Activated naive CD4-positive, alpha-beta T cell treated with Interleukin-2 at 50 U/mL for 16 hours (primary cell): ENCODE results near the gene HECW1.

Experiments used
- DNase-seq: peaks from one replicate; pipeline ENCODE4 v3.0.0-alpha.2; 2020

Gene HECW1

DNA sequence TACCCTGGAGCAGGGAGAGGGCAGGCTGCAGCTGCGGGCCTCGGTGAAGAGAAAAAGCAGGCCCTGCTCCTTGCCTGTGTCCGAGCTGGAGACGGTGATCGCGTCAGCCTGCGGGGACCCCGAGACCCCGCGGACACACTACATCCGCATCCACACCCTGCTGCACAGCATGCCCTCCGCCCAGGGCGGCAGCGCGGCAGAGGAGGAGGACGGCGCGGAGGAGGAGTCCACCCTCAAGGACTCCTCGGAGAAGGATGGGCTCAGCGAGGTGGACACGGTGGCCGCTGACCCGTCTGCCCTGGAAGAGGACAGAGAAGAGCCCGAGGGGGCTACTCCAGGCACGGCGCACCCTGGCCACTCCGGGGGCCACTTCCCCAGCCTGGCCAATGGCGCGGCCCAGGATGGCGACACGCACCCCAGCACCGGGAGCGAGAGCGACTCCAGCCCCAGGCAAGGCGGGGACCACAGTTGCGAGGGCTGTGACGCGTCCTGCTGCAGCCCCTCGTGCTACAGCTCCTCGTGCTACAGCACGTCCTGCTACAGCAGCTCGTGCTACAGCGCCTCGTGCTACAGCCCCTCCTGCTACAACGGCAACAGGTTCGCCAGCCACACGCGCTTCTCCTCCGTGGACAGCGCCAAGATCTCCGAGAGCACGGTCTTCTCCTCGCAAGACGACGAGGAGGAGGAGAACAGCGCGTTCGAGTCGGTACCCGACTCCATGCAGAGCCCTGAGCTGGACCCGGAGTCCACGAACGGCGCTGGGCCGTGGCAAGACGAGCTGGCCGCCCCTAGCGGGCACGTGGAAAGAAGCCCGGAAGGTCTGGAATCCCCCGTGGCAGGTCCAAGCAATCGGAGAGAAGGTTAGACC lies 332.5 kb downstream of the HECW1 start:
- no peak for DNase-seq

DNA sequence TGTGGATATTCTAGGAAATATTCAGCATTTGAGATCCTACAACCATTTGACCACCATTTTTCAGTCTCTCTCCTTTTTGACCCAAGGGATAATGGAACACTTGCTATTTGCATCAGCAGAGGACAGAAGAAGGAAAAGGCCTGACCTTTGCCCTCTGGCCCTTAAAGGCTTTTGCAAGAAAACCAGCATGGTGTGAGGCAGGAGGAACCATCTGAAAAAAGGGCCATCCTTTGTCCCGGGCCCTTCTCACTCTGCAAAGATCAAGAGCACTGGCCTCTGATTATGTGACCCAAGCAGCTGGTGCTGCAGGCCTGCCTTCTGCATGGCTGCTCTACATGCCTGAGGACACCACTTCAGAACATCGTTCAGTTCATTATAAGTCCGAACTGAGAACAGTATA lies 337.1 kb downstream of the HECW1 start:
- DNase-seq, result no peak

DNA sequence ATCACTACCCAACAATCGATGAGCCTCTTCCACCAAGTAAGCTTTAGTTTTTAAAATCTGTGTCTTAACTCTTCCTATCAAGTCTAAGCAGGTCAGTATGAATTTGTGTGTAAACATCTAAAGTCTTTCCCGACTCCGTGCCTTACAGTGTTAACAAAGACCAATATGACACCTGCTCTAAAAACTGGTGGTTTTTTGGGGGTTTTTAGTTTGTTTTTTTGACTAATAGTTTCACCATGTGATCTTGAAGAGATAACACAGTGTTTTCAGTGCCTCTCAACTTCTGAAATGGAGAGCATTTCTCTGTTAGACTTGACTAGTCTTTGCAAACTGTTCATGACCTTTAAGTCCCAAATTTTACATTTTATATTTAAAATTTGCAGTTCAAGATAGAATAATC lies 338.4 kb downstream of the HECW1 start:
- DNase-seq, result no peak

DNA sequence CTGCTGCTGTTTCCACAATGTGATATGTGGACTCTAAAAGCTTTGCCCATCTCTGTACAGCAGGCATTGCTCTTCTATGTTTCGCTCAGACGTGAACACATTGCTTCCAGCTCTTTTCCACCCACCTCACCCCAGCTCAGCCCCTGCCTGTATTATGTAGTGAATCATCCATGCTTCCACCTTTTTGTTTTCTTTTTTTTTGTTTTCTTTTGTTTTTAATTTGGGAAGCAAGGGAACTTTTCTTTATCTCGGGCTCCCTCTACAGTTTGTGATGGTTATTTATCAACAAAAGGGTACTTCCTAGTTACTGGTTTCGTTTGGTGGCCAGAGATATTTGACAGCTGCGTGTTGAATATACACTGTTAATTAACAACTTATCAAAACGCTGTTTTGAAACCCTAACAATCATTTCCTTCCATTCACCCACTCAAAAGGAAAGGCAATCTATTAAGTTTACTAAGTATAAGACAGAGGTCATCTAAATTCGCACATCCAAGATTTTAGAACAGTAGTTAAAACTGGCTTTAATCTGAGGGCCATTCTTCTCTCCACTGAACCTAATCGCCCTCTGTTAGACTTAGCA lies 342.6 kb downstream of the HECW1 start:
- no peak for DNase-seq

DNA sequence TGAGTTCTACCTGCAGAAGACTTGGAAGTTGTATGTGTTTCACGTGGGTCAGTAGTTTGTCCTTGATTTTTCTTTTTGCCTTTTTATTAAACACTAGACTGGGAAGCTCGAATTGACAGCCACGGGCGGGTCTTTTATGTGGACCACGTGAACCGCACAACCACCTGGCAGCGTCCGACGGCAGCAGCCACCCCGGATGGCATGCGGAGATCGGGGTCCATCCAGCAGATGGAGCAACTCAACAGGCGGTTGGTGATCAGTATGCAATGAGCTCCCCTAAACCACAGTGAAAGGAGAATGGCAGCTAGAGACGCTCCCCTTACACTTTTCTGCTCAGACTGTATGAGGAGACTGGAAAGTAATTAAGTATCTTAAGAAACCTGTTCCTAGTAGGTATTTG lies 343.8 kb downstream of the HECW1 start:
- no peak for DNase-seq

DNA sequence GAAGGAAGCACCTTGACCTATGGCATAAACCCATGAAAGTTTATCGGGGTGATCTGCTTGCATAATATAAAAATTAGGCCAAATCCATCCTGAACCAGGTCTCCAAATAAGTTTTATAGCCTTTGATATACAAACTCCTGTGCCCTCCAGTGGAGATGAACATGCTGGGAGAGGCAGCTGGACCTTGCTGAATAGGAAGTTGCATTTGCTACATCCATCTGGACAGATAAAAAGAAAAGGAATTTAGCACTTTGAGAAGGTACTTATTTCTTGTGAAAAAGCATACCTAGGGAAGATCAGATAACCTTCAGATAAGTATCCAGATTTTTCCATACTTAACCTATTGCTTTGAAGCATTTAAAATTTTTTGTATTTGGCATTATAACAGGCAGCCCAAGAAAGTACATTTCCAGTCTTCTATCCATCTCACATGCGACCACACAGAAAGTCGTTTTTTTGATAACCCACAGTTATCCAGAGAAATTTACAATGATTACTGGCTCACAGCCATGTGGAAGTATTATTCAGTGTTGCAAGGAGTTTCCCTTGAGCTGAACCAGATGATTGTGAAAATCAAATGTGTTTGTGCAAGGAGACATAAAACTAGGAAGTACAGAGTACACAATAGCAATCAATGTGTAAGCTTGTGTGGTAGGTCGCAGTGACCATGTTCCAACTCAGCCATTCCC lies 346.0 kb downstream of the HECW1 start:
- DNase-seq, result no peak

DNA sequence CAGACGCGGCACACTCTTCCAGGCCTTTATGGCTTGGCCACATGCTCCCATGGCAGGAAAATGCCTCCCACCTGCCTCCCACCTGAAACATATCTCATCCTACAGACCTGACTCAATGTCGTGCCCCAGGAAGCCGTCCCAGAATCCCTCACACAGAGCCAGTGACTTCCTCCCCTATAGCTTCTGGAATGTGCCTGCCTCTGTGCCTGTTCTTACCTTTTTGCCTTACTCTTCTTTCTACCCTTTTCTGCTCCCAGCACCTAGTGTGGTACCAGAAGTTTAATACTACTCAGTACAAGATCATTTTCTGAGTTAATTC lies 346.5 kb downstream of the HECW1 start:
- DNase-seq, result no peak

DNA sequence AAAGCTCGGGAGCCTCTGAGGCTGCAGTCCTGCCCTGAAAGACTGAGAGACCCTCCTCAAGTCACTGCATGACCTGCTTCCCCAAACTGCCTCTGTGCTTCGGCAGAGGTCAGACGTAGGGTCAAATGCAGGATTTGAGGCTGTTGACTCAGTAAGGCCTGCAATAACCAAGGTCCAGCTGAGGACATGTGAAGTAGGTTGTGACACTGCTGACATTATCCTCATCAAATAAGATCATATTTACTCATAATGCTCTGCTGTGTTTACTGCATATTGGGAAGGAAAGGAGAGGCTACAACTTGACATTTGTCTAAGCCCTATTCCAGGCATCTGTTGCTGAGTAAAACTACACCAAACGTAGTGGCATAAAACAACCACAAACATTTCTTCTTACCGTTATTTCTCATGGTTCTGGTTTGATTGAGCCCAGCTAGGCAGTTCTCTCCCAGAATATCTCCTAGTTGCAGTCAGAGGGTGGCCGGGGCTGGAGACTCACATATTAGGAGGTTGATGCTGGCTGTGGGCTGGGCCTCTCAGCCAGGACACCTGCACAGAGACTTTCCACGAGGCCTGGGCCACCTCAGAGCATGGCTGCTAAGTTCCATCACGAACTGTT lies 348.4 kb downstream of the HECW1 start:
- no peak for DNase-seq

DNA sequence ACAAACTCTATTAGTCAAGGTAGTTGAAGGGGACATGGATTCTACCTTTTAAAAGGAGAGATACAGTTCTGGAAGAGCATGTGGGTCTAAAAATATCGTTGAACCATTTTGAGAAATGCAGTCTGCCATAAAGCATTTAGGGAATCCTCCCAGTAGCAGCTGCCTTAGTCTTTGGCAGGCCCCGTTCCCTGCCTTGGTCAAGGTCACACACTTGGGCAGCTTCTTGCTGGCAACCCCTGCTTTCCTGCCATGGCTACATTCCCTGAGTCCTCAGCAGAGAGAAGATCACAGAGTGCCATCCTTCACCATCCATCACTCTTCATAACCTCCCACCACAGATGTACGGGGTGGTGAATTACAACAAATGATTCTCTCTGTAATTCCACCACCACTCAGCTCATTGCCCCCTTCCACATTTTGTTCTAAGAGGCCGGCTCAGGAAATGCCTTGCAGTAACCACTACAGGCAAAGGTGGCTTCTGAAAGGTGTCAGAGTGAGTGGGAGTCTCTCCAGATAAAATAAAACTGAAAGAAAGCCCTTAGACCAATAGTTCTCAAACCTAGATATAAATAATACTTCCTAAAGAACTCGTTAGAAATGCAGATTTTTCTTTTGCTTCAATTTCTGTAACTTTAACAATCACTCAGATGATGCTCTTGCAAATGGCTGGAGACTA lies 349.0 kb downstream of the HECW1 start:
- DNase-seq, result no peak

DNA sequence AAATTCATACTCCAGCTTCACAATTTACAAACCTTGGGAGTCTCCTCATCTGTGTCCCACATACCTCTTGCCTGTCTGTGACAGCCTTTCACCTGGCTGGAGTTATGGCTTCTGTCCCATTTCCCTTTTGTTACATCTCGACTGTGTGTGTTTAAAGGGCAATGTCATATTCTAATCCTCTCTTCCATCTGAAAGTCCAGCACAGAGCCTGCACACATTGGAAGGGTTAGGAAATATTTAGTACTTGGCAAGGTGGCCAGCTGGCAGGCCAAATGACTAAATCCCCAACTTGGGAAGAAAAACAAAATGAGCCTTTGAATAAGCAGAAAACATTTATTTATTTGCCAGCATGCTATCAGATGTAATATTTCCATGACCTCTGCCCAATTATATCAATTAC lies 350.4 kb downstream of the HECW1 start:
- no peak for DNase-seq

DNA sequence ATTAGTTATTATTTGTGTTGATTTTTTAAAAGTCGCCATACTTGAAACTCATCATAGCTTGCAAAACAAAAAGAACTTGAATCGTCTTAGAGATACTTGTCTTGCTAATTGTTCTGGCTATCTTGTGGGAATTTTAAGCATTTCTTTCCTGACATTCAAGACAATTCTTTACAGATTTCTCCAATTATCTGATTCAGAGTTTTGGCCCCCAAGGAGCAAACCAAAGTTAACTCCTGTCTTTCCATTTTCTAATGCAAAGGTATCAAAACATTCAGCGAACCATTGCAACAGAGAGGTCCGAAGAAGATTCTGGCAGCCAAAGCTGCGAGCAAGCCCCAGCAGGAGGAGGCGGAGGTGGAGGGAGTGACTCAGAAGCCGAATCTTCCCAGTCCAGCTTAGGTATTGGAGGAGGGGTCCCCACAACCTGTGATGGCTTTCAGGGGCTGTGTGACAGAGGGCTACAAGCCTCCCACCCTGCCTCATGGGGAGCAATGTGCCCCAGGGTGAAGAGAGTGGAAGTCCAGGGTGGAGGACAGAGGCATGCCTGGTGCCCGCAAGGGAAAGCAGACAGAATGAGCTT lies 351.0 kb downstream of the HECW1 start:
- no peak for DNase-seq

DNA sequence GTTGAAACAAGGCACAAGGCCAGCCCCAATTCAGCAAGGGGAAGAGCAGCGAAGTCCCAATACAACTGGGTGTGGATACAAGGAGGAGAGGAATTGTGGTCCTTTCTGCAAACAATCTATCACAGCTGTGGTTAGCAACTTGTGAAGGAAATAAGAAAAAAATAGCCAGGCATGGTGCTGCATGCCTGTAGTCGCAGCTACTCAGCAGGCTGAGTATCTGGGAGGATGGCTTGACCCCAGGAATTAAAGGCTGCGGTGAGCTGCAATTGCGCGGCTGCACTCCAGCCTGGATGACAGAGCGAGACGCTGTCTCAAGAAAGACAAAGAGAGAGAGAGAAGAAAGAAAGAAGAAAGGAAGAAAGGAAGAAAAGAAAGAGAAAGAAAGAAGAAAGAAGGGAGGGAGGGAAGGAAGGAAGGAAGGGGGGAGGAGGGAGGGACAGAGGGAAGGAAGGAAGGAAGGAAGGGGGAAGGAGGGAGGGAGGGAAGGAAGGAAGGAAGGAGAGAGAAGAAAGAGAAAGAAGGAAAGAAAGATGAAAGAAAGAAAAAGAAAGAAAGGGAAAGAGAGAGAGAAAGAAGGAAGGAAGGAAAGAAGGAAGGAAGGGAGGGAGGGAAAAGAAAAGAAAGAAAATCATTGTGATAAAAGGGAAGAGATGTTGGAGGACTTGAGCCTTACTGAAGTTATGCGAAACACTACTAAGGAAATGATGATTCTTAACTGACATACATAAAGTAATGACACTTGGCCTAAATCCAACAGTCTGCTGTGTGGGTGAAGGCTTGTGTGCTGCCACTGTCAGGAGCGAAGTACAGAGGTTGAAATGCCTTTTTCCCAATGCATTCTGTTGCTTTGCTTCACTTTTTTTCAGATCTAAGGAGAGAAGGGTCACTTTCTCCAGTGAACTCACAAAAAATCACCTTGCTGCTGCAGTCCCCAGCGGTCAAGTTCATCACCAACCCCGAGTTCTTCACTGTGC lies 353.4 kb downstream of the HECW1 start:
- DNase-seq, result no peak

DNA sequence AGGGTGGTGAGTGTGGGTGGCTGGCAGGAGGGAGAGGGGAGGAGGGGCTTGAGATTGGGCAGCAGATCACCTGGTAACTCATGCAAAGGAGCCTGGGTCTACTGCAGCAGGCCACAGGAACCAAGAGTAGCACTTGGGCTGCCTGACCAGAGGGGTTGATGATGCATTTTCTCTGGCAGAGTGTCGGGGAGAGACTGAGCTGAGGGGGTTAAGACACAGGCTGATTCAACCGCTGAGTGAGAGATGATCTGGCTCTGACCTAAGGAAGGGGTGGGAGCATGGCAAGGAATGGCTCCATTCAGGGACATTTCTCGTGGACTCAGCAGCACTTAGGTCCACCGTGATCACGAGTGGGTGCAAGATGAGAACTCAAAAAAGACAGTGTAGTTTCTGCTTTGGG lies 355.0 kb downstream of the HECW1 start:
- no peak for DNase-seq

DNA sequence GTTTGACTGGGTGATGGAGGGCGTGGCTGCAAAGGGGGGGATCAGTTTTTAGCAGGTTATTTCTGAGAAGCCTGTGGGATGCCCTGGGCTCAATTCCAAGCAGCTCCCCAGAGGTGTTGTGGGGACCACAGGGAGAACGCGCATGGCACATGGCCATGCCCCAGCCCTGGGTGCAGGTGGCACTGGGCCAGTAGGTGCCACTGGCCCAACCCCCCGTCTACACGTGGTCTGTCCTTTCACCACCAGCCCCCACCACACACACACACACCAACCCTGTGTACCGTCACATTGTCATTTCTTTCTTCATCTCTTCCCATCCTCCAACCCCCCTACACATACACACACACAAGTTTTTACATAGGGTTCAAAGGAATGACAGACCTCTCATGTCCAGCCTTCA lies 355.4 kb downstream of the HECW1 start:
- no peak for DNase-seq

DNA sequence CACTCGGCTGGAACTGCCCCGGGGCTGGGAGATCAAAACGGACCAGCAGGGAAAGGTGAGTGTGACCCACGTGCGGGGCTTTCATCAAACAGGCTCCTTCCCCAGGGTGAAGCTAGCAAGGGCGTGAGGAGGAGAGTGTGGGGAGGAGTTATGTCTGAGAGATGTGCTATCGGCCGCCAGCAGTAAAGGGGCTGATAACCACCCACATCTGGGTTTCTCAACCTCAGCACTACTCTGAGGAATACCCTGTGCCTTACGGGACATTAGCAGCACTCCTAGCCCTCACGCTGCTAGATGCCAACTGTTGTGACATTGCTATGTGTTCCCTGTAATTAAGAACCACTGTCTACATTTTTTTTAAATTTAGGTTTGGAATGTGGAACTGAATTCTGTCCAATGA lies 356.6 kb downstream of the HECW1 start:
- no peak for DNase-seq

DNA sequence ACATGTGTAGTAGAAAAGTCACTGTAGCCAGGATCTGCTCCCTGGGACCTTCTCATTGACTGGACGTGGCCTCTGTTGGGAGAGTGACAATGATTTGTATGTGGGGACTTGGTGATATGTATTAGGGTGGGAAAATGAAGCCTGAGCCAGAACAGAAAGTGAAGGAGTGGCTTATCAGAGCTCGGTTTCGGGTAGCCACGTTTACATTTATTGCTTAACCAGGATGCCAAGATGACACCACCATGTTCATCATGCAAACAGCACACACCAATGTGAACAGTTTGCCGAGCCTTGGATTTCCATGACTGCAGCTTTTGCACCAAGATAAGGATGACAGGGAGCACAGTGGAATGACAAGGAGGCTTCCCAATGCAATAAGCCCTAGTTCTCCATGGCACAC lies 357.7 kb downstream of the HECW1 start:
- DNase-seq, result no peak

DNA sequence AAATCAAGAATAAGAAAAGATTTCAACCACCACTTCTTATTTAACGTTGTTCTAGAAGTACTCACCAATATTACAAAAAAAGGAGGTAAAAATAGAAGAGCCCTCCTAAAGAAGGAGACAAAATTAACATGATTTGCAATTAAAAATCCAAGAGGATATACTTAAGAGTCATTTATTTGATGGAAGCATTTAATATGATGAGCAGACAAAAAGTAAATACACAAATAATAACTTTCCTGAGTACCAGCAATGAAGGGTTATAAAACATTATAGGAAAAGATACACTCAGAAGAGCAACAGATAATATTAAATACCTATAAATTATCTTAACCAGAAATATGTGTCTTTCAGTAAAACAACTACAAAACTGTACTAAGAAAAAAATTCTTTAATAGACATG lies 363.5 kb downstream of the HECW1 start:
- DNase-seq, result no peak

DNA sequence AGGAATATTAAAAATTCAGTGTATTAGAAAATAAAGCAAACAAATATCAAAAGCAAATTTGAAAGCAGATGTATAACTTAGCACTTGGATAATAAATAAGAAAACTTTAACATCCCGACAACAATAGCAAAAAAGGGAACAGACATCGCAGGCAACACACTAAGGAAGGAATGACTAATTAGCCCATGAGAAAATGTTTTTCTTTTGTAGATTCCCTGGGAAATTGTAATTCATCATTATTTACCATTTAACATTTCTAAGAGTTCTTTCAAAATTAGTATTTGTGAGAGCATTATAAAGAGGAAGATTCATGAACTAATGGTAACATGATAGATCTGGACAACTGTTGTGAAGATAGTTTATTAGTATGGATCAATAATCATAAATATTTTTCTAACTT lies 364.4 kb downstream of the HECW1 start:
- DNase-seq, result no peak

DNA sequence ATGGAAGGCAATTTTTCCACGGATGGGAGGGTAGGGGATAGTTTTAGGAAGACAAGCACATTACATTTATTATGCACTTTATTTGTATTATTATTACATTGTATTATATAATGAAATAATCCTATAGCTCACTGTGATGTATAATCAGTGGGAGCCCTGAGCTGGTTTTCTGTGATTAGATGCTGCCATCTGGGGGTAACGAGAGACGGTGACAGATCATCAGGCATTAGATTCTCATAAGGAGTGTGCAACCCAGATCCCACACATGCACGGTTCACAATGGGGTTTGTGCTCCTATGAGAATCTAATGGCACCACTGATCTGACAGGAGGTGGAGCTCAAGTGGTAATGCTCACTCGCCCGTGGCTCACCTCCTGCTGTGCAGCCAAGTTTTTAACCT lies 366.6 kb downstream of the HECW1 start:
- no peak for DNase-seq

DNA sequence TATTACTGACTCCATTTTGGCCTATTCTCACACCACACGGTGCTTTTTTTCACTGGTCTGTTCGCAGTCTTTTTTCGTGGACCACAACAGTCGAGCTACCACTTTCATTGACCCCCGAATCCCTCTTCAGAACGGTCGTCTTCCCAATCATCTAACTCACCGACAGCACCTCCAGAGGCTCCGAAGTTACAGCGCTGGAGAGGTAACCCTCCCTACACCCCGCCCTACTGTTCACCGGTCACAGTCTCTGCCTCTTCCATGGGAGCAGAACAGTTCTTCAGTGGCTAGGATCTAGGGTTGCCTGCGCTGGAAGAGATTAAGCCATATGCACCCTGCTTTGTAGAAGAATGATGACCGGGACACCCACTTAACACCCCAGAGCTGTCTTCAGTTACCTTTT lies 367.1 kb downstream of the HECW1 start:
- no peak for DNase-seq

DNA sequence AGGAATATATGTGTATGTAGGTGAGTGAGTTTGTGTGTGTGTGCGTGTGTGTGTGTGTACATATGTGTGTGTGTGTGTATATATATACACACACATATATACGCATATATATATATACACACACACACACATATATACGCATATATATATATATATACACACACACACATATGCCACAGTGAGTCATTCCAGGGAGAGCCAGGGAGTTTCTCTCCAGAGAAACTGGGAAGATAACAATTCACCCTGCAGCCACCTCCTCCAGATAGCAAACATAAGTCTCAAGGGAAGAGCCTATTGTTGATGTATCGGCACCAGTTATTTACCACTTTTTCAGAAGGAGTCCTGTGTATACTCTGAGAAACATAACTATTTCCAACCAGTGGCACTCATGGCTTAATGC lies 368.1 kb downstream of the HECW1 start:
- no peak for DNase-seq
